GM21447 (cell line): Measurements from ENCODE around the gene CFAP45.

Source experiments
- ATAC-seq: cut with Tn5 transposase; IDR thresholded peaks from one replicate; pipeline ENCODE4 v1.9.1; 2021; ENCODE audit not compliant: unreplicated experiment

The CFAP45 gene

GRCh38 chr1:159924025-159924790 lies 24.2 kb upstream of the CFAP45 start:
- no peak for ATAC-seq

GRCh38 chr1:159923203-159924024 lies 23.4 kb upstream of the CFAP45 start:
- ATAC-seq: peak; percentile 34

- no peak for ATAC-seq
These were observed 22.7 kb upstream of the CFAP45 start for GRCh38 chr1:159922511-159923202.

DNA sequence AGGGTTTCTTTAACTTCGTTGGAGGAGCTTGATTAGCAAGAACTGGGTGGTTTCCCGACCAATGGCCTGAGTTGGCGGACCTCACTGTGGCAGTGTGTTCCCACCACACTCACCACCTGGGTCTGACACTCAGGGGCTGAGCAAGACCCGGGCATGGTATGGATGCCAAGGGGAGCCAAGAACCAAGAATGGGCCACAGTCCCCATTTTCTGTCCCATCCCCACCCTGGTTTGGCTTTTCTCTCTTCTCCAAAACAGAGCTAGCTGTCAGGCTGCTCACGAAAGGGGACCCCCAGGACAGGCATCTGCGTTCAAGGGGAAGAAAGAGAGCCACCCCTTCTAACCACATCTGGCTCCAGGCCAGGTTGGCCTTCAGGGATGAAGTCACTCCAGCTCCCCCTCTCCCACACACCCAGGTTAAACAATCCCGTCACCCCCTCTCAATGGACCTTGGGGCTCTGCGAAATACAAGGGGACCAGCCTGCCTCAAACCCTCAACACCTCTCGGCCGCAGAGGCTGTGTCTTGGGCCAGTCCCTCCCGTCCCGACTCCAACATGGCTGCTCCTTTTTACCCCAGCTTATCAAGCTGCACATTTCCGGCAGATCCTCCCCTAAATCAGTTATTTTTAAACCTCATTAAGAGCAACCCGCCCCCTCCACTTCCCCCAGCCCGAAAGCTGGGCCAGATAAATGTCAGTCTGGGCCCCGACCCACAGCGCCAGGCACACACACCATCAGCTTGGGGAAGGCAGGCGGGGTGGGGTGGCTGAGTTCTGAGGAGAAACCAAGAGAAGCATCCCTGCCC lies 21.9 kb upstream of the CFAP45 start:
- ATAC-seq: no peak

- peak; percentile 28 for ATAC-seq
These were observed 21.3 kb upstream of the CFAP45 start for GRCh38 chr1:159921251-159921650.

DNA sequence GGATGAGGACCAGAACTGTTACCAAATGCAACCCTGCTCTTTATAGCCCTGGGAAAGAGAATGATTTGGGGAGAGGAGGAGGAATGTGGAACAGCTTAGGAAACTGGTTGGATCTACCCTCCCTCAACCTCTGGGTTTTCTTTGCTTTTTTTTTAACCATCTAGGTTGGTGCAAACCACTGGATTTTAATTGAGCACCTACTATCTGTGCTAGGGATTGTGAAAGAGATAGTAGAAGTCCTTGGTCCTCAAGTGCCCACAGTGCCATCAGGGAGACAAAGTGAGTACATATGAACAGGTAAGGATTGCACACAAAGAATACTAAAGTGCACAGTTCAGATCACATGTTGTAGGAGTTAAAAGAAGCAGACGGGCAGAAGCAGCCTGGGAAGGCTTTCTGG lies 20.7 kb upstream of the CFAP45 start:
- ATAC-seq: no peak

GRCh38 chr1:159920202-159920601 lies 20.2 kb upstream of the CFAP45 start:
- ATAC-seq: no peak

- no peak for ATAC-seq
These were observed 19.4 kb upstream of the CFAP45 start for GRCh38 chr1:159919236-159919865.

GRCh38 chr1:159918352-159919200 lies 18.6 kb upstream of the CFAP45 start:
- no peak for ATAC-seq

- ATAC-seq: no peak
These were observed 17.8 kb upstream of the CFAP45 start for GRCh38 chr1:159917533-159918351.

GRCh38 chr1:159916242-159917051 lies 16.5 kb upstream of the CFAP45 start:
- no peak for ATAC-seq

DNA sequence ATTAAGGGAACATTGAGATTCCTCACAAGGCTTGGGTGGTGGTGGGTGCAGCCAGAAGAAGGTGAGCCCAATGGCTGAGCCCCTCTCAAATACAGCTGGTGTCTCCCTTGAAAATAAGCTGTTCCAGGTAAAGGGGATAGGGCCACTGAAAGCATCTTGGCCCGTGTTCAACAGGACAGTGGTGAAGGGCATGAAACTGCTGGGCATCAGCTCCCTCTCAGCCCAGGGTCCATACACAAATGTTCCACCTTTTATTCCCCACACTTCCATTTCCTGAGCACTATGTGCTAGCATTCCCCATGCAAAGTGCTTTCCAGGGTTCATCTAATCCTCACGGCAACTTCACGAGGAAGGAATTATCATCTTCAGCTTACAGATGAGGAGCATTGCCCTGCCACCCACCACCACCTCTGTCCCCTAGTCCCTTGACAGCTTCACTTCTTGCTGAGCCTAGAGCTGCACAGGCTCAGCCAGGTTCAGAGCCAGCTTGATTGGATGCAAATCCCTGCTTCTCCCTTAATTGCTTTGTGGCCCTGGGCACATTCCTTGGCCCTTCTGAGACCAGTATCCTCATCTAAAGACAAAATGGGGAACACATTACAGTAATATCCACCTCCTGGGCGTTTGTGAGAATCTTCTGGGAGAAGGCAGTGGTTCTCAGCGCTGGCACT lies 15.7 kb upstream of the CFAP45 start:
- no peak for ATAC-seq

GRCh38 chr1:159914252-159915018 lies 14.5 kb upstream of the CFAP45 start:
- no peak for ATAC-seq

GRCh38 chr1:159913451-159914192 lies 13.7 kb upstream of the CFAP45 start:
- no peak for ATAC-seq

DNA sequence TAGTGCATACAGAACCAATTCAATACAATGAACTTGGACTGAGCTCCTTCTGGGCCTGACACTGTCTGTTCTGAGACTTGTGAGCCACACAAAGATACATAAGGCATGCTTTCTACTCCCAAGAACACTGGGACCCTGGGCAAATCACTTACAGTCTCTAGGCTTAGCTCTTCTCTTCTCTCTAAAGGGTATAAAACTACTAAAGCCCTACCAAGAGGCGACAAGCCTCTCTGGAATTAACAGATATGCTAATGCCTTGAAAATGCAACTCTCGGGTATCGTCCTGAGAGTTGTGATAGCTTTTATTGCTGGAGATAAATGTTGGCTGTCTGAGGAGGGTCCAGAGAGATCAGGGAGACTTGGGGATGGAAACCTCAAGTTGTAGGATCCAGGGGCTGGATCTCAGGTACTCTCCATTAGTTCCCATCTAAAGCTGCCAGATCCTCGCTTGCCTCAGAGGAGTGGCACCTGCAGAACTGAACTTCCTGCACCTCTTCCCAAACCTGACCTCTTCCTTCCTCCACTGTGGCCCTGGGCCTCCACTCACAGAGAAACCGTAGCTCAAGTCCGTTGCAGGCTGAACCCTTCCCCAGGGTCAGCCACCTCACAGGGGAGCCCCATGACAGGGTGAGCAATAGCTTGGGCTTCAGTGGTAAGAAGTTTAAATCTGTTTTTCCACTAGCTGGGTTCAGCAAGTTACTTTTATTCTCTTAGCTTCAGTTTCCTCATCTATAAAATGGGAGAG lies 11.5 kb upstream of the CFAP45 start:
- no peak for ATAC-seq
